ENCODE results near the gene ESYT1.

Gene ESYT1

DNA sequence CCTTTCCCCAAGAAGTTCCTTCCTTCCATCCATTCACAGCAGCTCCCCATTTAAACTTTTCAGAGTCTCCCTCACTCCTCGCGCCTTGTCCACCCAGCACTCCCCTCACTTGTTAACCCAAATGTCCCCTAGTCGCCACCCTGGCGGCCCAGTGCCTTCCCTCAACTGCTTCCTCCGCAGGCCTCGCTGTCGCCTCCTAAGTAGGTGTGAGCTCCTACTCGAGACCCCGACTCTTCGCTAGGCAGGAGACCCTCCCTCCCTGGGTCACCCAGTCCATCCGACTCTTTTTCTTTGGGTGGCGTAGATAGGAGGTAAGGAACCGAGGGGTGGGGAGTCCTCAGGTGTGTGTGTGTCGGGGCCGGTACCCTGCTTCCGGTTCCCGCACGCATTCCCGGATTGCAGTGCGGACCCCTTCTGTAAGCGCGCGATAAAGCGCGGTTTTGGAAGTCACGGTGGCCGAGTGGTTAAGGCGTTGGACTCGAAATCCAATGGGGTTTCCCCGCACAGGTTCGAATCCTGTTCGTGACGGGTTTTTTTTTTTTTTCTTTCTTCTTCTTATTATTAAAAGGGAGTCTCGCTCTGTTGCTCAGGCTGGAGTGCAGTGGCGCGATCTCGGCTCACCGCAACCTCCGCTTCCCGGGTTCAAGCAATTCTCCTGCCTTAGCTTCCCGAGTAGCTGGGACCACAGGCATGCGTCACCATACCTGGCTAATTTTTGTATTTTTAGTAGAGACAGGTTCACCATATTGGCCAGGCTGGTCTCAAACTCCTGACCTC, 62.0 kb downstream of the ESYT1 start:
- peak; percentile 52 for ATAC-seq (ENCODE audit: insufficient read depth, low read depth)
- no peak for TF ChIP-seq EZH2 (IDR thresholded peaks at IDR 0.05; ENCODE audit: borderline replicate concordance, low read depth, low read length, severe bottlenecking)
- TF ChIP-seq, protein P1, sequence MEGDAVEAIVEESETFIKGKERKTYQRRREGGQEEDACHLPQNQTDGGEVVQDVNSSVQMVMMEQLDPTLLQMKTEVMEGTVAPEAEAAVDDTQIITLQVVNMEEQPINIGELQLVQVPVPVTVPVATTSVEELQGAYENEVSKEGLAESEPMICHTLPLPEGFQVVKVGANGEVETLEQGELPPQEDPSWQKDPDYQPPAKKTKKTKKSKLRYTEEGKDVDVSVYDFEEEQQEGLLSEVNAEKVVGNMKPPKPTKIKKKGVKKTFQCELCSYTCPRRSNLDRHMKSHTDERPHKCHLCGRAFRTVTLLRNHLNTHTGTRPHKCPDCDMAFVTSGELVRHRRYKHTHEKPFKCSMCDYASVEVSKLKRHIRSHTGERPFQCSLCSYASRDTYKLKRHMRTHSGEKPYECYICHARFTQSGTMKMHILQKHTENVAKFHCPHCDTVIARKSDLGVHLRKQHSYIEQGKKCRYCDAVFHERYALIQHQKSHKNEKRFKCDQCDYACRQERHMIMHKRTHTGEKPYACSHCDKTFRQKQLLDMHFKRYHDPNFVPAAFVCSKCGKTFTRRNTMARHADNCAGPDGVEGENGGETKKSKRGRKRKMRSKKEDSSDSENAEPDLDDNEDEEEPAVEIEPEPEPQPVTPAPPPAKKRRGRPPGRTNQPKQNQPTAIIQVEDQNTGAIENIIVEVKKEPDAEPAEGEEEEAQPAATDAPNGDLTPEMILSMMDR (IDR thresholded peaks at IDR 0.05; ENCODE audit: borderline replicate concordance, extremely low read depth, low read length, poor library complexity, severe bottlenecking), result no peak

DNA sequence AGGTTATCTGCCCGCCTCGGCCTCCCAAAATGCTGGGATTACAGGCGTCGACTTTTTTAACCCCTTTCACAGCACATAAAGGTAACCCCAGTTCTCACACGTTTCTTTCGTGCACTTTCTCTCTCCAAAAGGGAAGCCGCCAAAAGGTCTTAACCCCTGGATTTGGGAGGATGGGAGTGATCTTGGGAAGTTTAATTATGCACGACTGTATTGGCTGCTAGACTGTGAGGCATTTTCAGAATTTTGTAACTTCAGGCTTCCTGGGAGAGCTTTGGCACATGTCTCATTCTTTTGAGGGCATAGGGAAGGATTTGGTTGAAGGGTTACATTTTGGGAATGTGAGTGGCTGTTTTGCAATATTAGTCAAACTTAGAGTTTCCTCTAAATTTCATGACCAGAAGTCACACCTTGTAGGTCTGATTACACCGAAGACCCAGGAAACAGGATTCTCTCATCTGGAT, 62.7 kb downstream of the ESYT1 start:
- H3K4me1 ChIP-seq (ENCODE audit: insufficient read depth, low read length), result peaks cover 49% of the 10 kb centered on the region
- no peak for TF ChIP-seq EZH2 (IDR thresholded peaks at IDR 0.05; ENCODE audit: borderline replicate concordance, low read depth, low read length, severe bottlenecking)
- TF ChIP-seq, protein P1 (IDR thresholded peaks at IDR 0.05; ENCODE audit: borderline replicate concordance, extremely low read depth, low read length, poor library complexity, severe bottlenecking), result no peak
- H3K36me3 ChIP-seq (ENCODE audit: insufficient read depth, low read length), result peaks cover 22% of the 10 kb centered on the region
- no peaks in the 10 kb centered on the region for H3K9me3 ChIP-seq (ENCODE audit: insufficient read depth, low read length, severe bottlenecking)
- peak overlapping the region; percentile 93 for H3K4me2 ChIP-seq (ENCODE audit: insufficient read depth, low read length)
- H3K27me3 ChIP-seq (ENCODE audit: insufficient read depth, low read length, poor library complexity), result no peaks in the 10 kb centered on the region
- peak overlapping the region; percentile 94 to 95; a peak in 3 of 4 replicates for H3K4me3 ChIP-seq (ENCODE audit: low read depth in 1 of 2, low read length in 2 of 2)
- DNase-seq (no peak), ATAC-seq (ENCODE audit: insufficient read depth, low read depth) (no peak)
- peak overlapping the region; percentile 99 for H2AFZ ChIP-seq (ENCODE audit: low read depth, low read length)
- H3K27ac ChIP-seq (ENCODE audit: low read length), result peak overlapping the region; percentile 95
- H3K79me2 ChIP-seq (ENCODE audit: insufficient read depth, low read length), result peaks cover 49% of the 10 kb centered on the region
- H3K9ac ChIP-seq (ENCODE audit: low read depth, low read length), result peak overlapping the region; percentile 79
- peaks cover 13% of the 10 kb centered on the region for H4K20me1 ChIP-seq (ENCODE audit: insufficient read depth, low read length)

More for the DNA sequence above, 62.0 kb downstream of the ESYT1 start:
- peak; percentile 89 for DNase-seq
- H3K27ac ChIP-seq (ENCODE audit: low read length), result peak overlapping the region; percentile 95
- peaks cover 29% of the 10 kb centered on the region for H3K36me3 ChIP-seq (ENCODE audit: insufficient read depth, low read length)
- peak overlapping the region; percentile 93 for H3K4me2 ChIP-seq (ENCODE audit: insufficient read depth, low read length)
- no peaks in the 10 kb centered on the region for H3K27me3 ChIP-seq (ENCODE audit: insufficient read depth, low read length, poor library complexity)
- peak overlapping the region; percentile 79 for H3K9ac ChIP-seq (ENCODE audit: low read depth, low read length)
- peaks cover 52% of the 10 kb centered on the region for H3K79me2 ChIP-seq (ENCODE audit: insufficient read depth, low read length)
- peaks cover 13% of the 10 kb centered on the region for H4K20me1 ChIP-seq (ENCODE audit: insufficient read depth, low read length)
- peak overlapping the region; percentile 99 for H2AFZ ChIP-seq (ENCODE audit: low read depth, low read length)
- no peaks in the 10 kb centered on the region for H3K9me3 ChIP-seq (ENCODE audit: insufficient read depth, low read length, severe bottlenecking)
- peak overlapping the region; percentile 94 to 95 for H3K4me3 ChIP-seq (ENCODE audit: low read depth in 1 of 2, low read length in 2 of 2)
- H3K4me1 ChIP-seq (ENCODE audit: insufficient read depth, low read length), result peaks cover 49% of the 10 kb centered on the region

DNA sequence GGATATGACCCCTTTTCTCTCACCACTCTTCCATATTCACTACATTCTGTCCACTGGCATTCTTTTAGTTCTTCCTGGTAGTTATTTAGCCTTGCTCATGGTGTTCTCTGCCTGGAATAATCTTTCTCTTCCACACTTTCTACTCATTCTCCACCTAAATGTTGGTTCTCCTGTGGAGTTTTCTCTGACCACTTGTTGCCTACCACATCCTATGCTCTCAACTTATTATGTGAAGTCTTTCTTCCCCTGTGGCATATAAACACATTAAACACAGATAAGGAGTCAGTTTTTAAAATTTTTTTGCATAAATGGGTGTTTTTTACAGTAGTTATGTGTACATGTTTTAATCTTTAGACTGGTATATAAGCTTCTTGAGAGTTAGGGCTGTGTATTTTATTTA, 64.5 kb downstream of the ESYT1 start:
- Histone ChIP-seq H2AFZ (ENCODE audit: low read depth, low read length) (peak overlapping the region; percentile 44), H4K20me1 (ENCODE audit: insufficient read depth, low read length) (peaks cover 9% of the 10 kb centered on the region), H3K27me3 (ENCODE audit: insufficient read depth, low read length, poor library complexity) (no peaks in the 10 kb centered on the region), H3K27ac (ENCODE audit: low read length) (no peak overlapping the region), H3K36me3 (ENCODE audit: insufficient read depth, low read length) (peaks cover 5% of the 10 kb centered on the region; the same call in 1 of the 2 replicates), H3K9ac (ENCODE audit: low read depth, low read length) (no peak overlapping the region), H3K4me1 (ENCODE audit: insufficient read depth, low read length) (peaks cover 37% of the 10 kb centered on the region), H3K4me3 (ENCODE audit: low read depth in 1 of 2, low read length in 2 of 2) (no peak overlapping the region), H3K79me2 (ENCODE audit: insufficient read depth, low read length) (peaks cover 33% of the 10 kb centered on the region), H3K9me3 (ENCODE audit: insufficient read depth, low read length, severe bottlenecking) (no peaks in the 10 kb centered on the region), H3K4me2 (ENCODE audit: insufficient read depth, low read length) (no peak overlapping the region)
- DNase-seq (no peak), ATAC-seq (ENCODE audit: insufficient read depth, low read depth) (no peak)
- TF ChIP-seq EZH2 (IDR thresholded peaks at IDR 0.05; ENCODE audit: borderline replicate concordance, low read depth, low read length, severe bottlenecking), result no peak
- TF ChIP-seq, protein P1 (IDR thresholded peaks at IDR 0.05; ENCODE audit: borderline replicate concordance, extremely low read depth, low read length, poor library complexity, severe bottlenecking), result no peak

All from DND-41 (cell line).